Measurements from ENCODE around the gene ACACA. TPM values are rescaled to one million over a fixed set of nuclear protein-coding genes. Genes with fewer than 3 reads are reported as not detected.

The ACACA gene
- total RNA-seq, 2 experiments from 2014 or later: 52.6 to 59.8 TPM

DNA sequence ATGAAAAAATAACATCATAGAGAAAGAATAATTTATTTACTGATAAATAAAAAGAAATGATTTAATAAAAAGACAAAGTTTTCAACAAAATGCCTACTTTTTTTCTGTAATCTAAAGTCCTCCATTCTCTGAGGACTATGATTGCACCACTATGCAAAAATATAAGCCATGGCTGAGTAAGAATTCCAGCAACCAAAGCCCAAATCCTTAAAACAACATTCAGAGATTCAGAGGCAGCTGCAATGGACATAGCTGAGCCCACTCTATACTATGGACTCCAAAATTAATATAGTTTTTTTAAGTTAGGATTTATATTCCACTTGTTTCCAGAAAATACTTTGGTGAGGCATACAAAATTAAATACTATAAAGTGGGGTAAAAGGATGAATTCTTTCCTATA lies 200.3 kb downstream of the ACACA start:
- H3K9me3 Mint-ChIP-seq: no peaks in the 10 kb centered on the region
- CTCF ChIA-PET: no interaction called here
- H3K36me3 Mint-ChIP-seq (ENCODE audit: low read depth): peaks cover 36% of the 10 kb centered on the region
- no peak overlapping the region for H3K4me3 Mint-ChIP-seq
- H3K27me3 Mint-ChIP-seq (ENCODE audit: low read depth): no peaks in the 10 kb centered on the region
- no peaks in the 10 kb centered on the region for H3K4me1 Mint-ChIP-seq (ENCODE audit: low read depth)
- no peak for DNase-seq
- intact Hi-C loops (cut with micrococcal nuclease): no loop called here
- no peak overlapping the region for H3K27ac Mint-ChIP-seq

DNA sequence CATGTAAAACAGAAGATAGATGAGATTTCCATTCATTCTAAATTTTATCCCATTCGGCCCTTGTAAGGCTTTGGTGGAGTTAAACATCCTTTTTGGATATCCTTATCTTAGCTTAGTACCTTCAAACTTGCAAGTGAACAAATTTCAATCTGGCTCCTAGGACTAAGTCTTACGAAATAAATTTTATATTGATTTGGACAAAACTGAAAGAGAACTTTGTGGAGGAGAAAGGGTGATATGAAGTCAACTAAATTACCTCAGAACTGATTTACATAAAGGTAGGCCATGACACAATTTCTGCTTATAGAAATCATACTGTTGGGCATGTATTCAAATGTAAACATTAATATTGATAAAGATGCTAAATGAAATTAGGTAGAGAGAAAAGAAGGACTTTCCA lies 206.1 kb downstream of the ACACA start:
- peaks cover 2% of the 10 kb centered on the region for H3K4me1 Mint-ChIP-seq (ENCODE audit: low read depth)
- CTCF ChIA-PET: interaction anchor here (1.0 kb wide), 1 partner anchor 13 kb away, joined by 3 read pairs; no protein-coding TSS in a partner anchor
- intact Hi-C loops (cut with micrococcal nuclease): no loop called here
- H3K27ac Mint-ChIP-seq: no peak overlapping the region
- H3K36me3 Mint-ChIP-seq (ENCODE audit: low read depth): peaks cover 30% of the 10 kb centered on the region
- H3K9me3 Mint-ChIP-seq: no peaks in the 10 kb centered on the region
- H3K4me3 Mint-ChIP-seq: no peak overlapping the region
- no peaks in the 10 kb centered on the region for H3K27me3 Mint-ChIP-seq (ENCODE audit: low read depth)
- DNase-seq: no peak

DNA sequence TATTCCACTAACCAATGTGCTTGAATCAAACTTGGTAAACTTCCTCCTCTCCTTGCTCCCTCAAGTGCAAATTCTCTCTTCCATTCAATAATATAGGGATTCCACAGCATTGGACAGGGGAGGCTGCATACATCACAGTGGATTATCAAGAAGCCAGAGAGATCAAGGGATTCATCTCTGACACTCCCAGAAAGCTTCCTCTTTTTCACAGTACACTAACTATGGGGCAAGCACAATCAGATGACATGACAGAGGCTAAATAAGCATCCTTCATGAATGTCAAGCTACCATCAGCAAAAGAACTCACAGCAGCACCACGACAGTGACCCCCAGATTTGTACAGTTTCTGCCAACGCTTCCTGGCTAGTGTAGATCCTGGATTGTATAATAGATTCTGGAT lies 209.3 kb downstream of the ACACA start:
- CTCF ChIA-PET: interaction anchor here (0.5 kb wide), 1 partner anchor 176 kb away, joined by 3 read pairs; no protein-coding TSS in a partner anchor
- Mint-ChIP-seq H3K27me3 (ENCODE audit: low read depth) (no peaks in the 10 kb centered on the region), H3K36me3 (ENCODE audit: low read depth) (peaks cover 10% of the 10 kb centered on the region), H3K4me3 (no peak overlapping the region), H3K9me3 (no peaks in the 10 kb centered on the region), H3K4me1 (ENCODE audit: low read depth) (peaks cover 3% of the 10 kb centered on the region), H3K27ac (no peak overlapping the region)
- DNase-seq: no peak
- intact Hi-C loops (cut with micrococcal nuclease): no loop called here

DNA sequence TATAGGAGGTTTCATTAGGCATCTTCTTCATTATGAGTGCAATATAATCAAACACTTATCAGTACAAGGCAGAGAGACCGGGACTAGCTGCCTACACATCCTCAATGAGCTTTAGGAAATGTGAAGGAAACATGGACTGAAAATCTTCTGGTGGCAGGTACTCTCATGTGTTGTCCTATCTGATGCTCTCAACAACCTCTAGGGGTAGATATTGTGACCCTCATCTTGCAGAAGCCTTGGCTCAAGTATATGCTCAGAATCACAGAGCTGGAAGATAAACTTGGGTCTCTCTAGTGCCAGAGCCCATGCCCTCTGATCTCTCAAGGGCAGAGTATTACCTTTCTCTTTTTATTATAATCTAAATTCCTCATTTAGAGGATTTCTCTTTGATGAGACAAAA lies 212.4 kb downstream of the ACACA start:
- H3K9me3 Mint-ChIP-seq: no peaks in the 10 kb centered on the region
- intact Hi-C loops (cut with micrococcal nuclease): no loop called here

DNA sequence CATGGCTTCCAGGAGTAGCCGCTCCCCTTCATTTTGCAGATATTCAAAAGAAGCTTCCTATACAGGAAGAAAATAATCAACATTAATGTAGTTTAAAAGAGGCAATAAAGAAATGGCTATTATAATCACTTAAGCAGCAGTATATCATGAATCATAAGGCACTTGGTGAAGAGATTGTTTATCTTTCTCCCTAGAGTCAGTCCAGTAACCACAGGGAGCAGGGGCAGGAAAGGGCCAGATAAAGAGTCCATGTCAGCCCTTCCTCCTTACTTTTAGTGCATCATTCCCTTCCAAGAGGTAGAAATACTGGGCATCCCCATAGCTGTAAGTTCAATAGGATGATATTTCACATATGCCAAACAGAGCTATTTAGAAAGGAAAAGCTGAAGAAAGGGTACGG lies 215.4 kb downstream of the ACACA start:
- H3K27ac Mint-ChIP-seq: no peak overlapping the region
- DNase-seq: no peak
- no peaks in the 10 kb centered on the region for H3K9me3 Mint-ChIP-seq

More for the DNA sequence above, 212.4 kb downstream of the ACACA start:
- CTCF ChIA-PET: no interaction called here
- Mint-ChIP-seq H3K27me3 (ENCODE audit: low read depth) (no peaks in the 10 kb centered on the region), H3K36me3 (ENCODE audit: low read depth) (peaks cover 17% of the 10 kb centered on the region), H3K4me1 (ENCODE audit: low read depth) (peaks cover 3% of the 10 kb centered on the region), H3K4me3 (no peak overlapping the region), H3K27ac (no peak overlapping the region)
- no peak for DNase-seq

DNA sequence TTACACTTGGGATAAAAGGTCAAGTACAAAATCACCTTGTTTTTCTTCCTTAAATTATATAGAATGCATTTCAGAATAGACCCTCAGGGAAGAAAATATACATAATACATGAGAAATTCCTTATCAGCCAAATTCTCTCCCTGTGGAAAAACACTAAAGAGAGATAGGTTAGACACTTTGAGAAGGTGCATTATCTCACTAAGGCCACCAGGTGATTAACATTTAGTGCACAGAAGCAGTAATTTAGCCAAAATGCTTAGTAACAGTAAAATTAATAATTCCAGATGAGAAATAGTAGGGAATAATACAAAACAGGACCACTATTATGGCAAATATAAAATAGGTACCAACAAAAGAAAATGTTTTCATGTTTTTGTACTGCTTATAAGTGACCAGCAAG lies 216.1 kb downstream of the ACACA start:
- Mint-ChIP-seq H3K36me3 (ENCODE audit: low read depth) (peaks cover 35% of the 10 kb centered on the region), H3K9me3 (no peaks in the 10 kb centered on the region), H3K4me1 (ENCODE audit: low read depth) (peaks cover 1% of the 10 kb centered on the region), H3K4me3 (no peak overlapping the region), H3K27ac (no peak overlapping the region), H3K27me3 (ENCODE audit: low read depth) (no peaks in the 10 kb centered on the region)
- no peak for DNase-seq
- intact Hi-C loops (cut with micrococcal nuclease): no loop called here
- CTCF ChIA-PET: no interaction called here

More for the DNA sequence above, 215.4 kb downstream of the ACACA start:
- no peaks in the 10 kb centered on the region for H3K27me3 Mint-ChIP-seq (ENCODE audit: low read depth)
- CTCF ChIA-PET: no interaction called here
- no peak overlapping the region for H3K4me3 Mint-ChIP-seq
- intact Hi-C loops (cut with micrococcal nuclease): no loop called here
- peaks cover 31% of the 10 kb centered on the region for H3K36me3 Mint-ChIP-seq (ENCODE audit: low read depth)
- peaks cover 3% of the 10 kb centered on the region for H3K4me1 Mint-ChIP-seq (ENCODE audit: low read depth)

DNA sequence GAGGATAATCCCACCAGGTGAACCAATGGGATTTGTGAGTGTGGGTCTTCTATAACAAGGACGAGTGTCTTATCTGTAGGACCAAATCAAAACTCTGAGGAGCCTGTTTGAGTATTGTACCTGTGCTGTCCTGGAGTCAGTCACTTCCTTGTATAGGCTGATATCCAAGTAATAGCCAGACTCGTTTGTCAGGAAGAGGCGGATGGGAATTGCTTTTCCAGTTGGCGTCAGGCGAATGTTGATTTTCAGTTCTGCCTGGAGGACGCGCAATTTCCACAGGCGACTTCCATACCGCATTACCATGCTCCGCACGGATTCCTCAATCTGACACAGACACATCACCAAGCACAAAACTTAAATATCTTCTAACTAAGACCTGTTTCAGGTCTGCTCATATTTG lies 218.5 kb downstream of the ACACA start:
- Mint-ChIP-seq H3K27ac (no peak overlapping the region), H3K4me3 (no peak overlapping the region), H3K4me1 (ENCODE audit: low read depth) (no peaks in the 10 kb centered on the region), H3K27me3 (ENCODE audit: low read depth) (no peaks in the 10 kb centered on the region), H3K36me3 (ENCODE audit: low read depth) (peaks cover 37% of the 10 kb centered on the region), H3K9me3 (no peaks in the 10 kb centered on the region)
- DNase-seq: no peak
- CTCF ChIA-PET: no interaction called here
- intact Hi-C loops (cut with micrococcal nuclease): no loop called here

DNA sequence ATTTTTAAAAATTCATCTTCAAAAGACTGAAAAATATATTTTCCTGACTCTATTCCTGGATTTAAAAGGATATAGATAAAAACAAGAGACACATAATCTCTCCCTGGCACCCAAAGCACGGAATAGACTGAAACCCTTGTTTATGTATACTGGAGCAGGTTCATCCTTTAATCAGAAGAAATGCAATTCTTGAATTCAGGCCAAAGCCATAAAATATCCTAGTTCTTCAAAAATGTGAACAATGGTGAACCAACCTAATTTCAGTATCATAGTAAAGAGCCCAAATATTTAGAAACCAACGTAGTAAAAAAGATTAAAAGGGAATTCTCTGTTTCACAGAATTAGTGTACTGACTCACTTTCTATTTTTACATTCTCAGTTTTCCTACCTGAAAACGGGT lies 219.4 kb downstream of the ACACA start:
- Mint-ChIP-seq H3K27me3 (ENCODE audit: low read depth) (no peaks in the 10 kb centered on the region), H3K9me3 (no peaks in the 10 kb centered on the region), H3K4me3 (no peak overlapping the region), H3K4me1 (ENCODE audit: low read depth) (no peaks in the 10 kb centered on the region), H3K36me3 (ENCODE audit: low read depth) (peaks cover 39% of the 10 kb centered on the region), H3K27ac (no peak overlapping the region)
- DNase-seq: no peak
- intact Hi-C loops (cut with micrococcal nuclease): no loop called here
- CTCF ChIA-PET: no interaction called here

DNA sequence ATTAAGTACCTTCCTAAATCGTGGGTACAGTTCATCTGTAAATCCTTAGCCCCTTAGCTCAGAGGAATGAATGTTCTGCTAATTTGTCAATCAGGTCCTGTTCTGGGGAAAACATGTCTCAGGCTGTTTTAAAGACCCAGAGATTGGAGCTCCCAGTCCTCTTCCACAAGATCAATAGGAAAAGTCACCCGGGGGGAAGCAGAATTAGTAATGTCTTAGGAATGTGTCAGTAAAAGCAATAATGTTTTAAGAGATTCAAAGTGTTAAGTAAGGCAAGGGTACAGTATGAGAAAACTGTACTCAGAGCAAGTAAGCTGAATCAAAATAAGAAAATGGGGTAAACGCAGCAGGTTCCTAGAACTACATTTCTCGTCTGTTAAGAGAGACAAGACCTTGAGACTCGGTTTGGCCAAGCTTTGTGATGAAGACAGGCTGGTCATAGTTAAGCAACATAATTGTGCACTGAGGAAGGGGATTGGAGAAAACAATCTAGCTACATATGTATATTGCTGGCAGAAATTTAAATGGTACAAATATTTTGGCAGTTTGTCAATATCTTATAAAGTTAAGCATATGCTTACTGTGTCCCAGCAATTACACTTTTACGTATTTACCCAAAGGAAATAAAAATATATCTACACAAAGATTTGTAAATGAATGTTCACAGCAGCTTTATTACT lies 223.7 kb downstream of the ACACA start:
- Mint-ChIP-seq H3K36me3 (ENCODE audit: low read depth) (peaks cover 44% of the 10 kb centered on the region), H3K4me3 (no peak overlapping the region), H3K9me3 (no peaks in the 10 kb centered on the region), H3K27ac (no peak overlapping the region), H3K27me3 (ENCODE audit: low read depth) (no peaks in the 10 kb centered on the region), H3K4me1 (ENCODE audit: low read depth) (no peaks in the 10 kb centered on the region)
- CTCF ChIA-PET: no interaction called here
- DNase-seq: no peak
- intact Hi-C loops (cut with micrococcal nuclease): no loop called here

DNA sequence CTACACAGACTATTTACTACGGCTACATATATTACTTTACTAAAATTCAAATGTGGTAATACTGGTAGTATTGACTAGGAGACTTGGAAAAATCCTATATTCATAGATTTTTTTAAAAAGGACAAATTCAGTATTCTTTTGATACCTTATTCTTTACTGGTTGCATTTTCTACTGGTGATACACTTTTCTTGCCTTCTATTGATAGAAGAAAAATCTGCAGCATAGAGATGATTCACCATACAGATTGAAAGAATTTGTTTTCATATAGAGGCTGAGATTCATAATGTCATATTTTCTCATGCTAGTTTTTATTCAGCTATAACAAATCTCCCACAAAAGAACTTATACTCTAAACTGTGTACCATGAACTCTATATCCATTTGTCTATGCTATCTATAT lies 226.3 kb downstream of the ACACA start:
- intact Hi-C loops (cut with micrococcal nuclease): no loop called here
- H3K36me3 Mint-ChIP-seq (ENCODE audit: low read depth): peaks cover 46% of the 10 kb centered on the region
- H3K9me3 Mint-ChIP-seq: no peaks in the 10 kb centered on the region

DNA sequence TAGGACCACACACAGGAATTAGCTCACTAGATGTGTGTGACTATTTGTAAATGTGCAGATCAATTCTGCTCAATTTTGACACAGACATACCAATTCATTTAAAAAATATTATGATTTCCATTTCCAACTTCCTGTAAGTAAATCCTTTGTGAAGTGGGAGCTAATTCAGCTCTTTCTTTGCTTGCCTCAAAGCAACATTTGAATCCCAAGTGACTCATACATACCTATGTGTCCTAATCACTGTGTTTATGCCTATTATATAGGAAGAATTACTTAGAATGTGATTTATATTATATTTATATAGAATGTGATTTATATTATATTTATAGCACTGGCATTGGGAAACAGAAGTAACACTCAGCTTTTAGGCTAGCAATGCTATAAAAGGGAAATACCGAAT lies 226.7 kb downstream of the ACACA start:
- no peak for DNase-seq
- Mint-ChIP-seq H3K27me3 (ENCODE audit: low read depth) (no peaks in the 10 kb centered on the region), H3K4me1 (ENCODE audit: low read depth) (no peaks in the 10 kb centered on the region), H3K9me3 (no peaks in the 10 kb centered on the region), H3K36me3 (ENCODE audit: low read depth) (peaks cover 48% of the 10 kb centered on the region), H3K4me3 (no peak overlapping the region), H3K27ac (no peak overlapping the region)
- intact Hi-C loops (cut with micrococcal nuclease): no loop called here
- CTCF ChIA-PET: no interaction called here

More for the DNA sequence above, 226.3 kb downstream of the ACACA start:
- Mint-ChIP-seq H3K4me3 (no peak overlapping the region), H3K27me3 (ENCODE audit: low read depth) (no peaks in the 10 kb centered on the region), H3K4me1 (ENCODE audit: low read depth) (no peaks in the 10 kb centered on the region), H3K27ac (no peak overlapping the region)
- CTCF ChIA-PET: no interaction called here
- DNase-seq: no peak

DNA sequence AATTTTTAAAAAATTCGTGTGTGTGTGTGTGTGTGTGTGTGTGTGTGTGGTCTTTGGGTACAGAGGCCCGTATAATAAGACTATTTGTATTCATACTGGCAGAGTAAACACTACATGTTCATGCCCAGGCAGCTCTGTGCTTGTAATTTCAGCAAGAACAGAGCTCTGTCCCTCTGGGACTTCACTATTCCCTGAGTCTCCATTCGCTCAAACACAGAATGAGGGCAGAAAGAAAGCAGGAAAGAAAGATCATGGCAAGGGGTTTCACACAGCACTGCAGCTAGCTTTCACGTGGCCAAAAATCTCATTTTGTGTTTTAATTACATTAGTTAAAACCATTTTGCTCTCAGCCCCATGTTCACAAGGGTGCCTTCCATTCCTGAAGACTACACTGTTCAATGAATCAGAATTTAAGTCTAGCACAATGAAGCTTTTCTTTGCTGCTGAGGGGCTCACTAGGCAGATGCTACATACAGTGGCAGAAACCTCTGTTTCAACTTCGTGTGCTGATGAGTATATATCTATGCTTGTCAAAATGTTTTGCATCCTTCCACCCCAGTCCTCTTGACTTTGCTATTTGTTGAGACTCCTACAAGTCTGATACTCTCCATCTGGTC lies 229.3 kb downstream of the ACACA start:
- H3K4me1 Mint-ChIP-seq (ENCODE audit: low read depth): no peaks in the 10 kb centered on the region
- DNase-seq: no peak
- no peaks in the 10 kb centered on the region for H3K9me3 Mint-ChIP-seq
- H3K27me3 Mint-ChIP-seq (ENCODE audit: low read depth): no peaks in the 10 kb centered on the region
- CTCF ChIA-PET: no interaction called here
- H3K4me3 Mint-ChIP-seq: no peak overlapping the region
- intact Hi-C loops (cut with micrococcal nuclease): no loop called here
- H3K27ac Mint-ChIP-seq: no peak overlapping the region
- H3K36me3 Mint-ChIP-seq (ENCODE audit: low read depth): peaks cover 49% of the 10 kb centered on the region

DNA sequence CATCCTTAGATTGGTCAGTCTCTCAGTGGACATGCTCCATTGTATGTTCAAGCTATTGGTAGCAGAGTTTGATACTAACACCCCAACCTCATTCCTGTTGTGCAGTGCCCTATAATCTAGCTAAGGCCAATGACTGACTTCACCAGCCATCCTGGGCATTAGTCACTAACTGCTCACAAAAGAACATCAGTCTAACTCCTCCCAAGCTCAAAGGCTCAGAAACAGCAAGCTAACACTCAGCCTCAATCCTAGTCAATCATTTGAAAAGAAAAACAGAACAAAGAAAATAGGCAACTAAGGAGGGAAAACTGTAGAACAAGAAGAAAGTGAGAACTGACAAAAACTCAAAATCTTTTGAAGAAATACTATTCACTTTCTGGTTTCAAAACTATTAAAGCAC lies 229.9 kb downstream of the ACACA start:
- peaks cover 49% of the 10 kb centered on the region for H3K36me3 Mint-ChIP-seq (ENCODE audit: low read depth)
- no peak for DNase-seq
- intact Hi-C loops (cut with micrococcal nuclease): no loop called here
- CTCF ChIA-PET: no interaction called here
- H3K27me3 Mint-ChIP-seq (ENCODE audit: low read depth): no peaks in the 10 kb centered on the region
- no peak overlapping the region for H3K27ac Mint-ChIP-seq
- no peaks in the 10 kb centered on the region for H3K9me3 Mint-ChIP-seq
- H3K4me1 Mint-ChIP-seq (ENCODE audit: low read depth): no peaks in the 10 kb centered on the region
- no peak overlapping the region for H3K4me3 Mint-ChIP-seq

Measured in activated naive CD4-positive, alpha-beta T cell treated with anti-CD3 and anti-CD28 coated beads for 36 hours (primary cell).